Body of pancreas (tissue), 4 donors: ENCODE results near the gene DMD.

Source experiments
- CTCF ChIP-seq, 7 experiments: fragments of 450-650 bp in 4 of 7; fragments of 200-600 bp in 3 of 7; sonication (generic) in 3 of 7; IDR thresholded peaks; one replicate each; pipeline ENCODE4 v1.5.1; 2016 to 2019; ENCODE audit warnings: antibody characterized with exemption in 7 of 7
- POLR2A ChIP-seq, 3 donors: fragments of 450-650 bp; IDR thresholded peaks; one replicate each; pipeline ENCODE4 v1.6.1; 2016; ENCODE audit warnings: antibody characterized with exemption in 3 of 3, mild to moderate bottlenecking in 2 of 3

DNA sequence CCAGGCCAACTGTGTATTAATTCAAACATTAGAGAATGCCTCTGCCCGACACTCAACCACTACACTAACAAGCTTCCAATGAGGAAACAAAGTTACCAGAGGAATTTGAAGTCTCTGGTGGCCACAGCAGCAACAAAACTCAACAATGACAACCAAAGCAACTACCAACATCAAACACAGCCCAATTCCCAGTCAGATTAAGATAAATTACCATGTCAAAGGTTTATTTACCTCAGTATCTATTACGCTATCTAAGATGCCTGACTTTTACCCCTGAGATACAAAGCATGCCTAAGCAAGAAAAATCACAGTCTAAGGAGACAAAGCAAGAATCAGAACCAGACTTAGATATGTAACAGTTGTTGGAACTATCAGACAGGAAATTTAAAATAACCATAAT lies 1909.4 kb downstream of the DMD start:
- TF ChIP-seq CTCF (IDR thresholded peaks at IDR 0.05), result no peak
- no peak for TF ChIP-seq POLR2A (IDR thresholded peaks at IDR 0.05)
